Esophagus muscularis mucosa (tissue), 4 donors: ENCODE measurements around the gene HCST. TPM values are rescaled to one million over a fixed set of nuclear protein-coding genes. Genes with fewer than 3 reads are reported as not detected.

Source experiments
- DNase-seq: peaks from one replicate; pipeline ENCODE4 v3.0.0-alpha.2; 2017; ENCODE audit errors: extremely low spot score
- H3K27ac ChIP-seq, 4 donors: fragments of 200-600 bp; sonication (generic); replicated peaks in 1 of 4; 1 replicate in 3 of 4; 2 replicates in 1 of 4; pipeline ENCODE4 v1.5.1; 2016 to 2019; ENCODE audit warnings: mild to moderate bottlenecking in 1 of 4
- H3K27me3 ChIP-seq, 4 donors: fragments of 200-600 bp; sonication (generic); one replicate each; pipeline versions ENCODE4 v1.5.1 to v1.6.0; 2016 to 2019
- H3K36me3 ChIP-seq, 4 donors: fragments of 200-600 bp; sonication (generic); one replicate each; pipeline ENCODE4 v1.5.1; 2016 to 2019
- H3K4me1 ChIP-seq, 4 donors: fragments of 200-600 bp; sonication (generic); one replicate each; pipeline ENCODE4 v1.5.1; 2016 to 2019
- H3K4me3 ChIP-seq, 4 donors: fragments of 200-600 bp; sonication (generic); 1 replicate in 2 of 4; 2 replicates in 2 of 4; pipeline ENCODE4 v1.5.1; 2016 to 2019; ENCODE audit warnings: mild to moderate bottlenecking in 4 of 4, moderate library complexity in 1 of 4
- H3K9me3 ChIP-seq, 4 donors: fragments of 200-600 bp; sonication (generic); 1 replicate in 3 of 4; 2 replicates in 1 of 4; pipeline ENCODE4 v1.5.1; 2016 to 2019
- EP300 ChIP-seq: sonication (generic); formaldehyde crosslinking; IDR thresholded peaks from one replicate; pipeline ENCODE4 v1.6.1; 2017; ENCODE audit warnings: antibody characterized with exemption
- POLR2A ChIP-seq: fragments of 450-650 bp; IDR thresholded peaks from one replicate; pipeline ENCODE4 v1.6.1; 2017; ENCODE audit warnings: antibody characterized with exemption, moderate library complexity, mild to moderate bottlenecking, low read depth
- POLR2AphosphoS5 ChIP-seq, 2 donors: sonication (generic); formaldehyde crosslinking; IDR thresholded peaks; one replicate each; pipeline ENCODE4 v1.6.1; 2017; ENCODE audit warnings: antibody characterized with exemption in 2 of 2
- WGBS: methylation state at CpG from one replicate; pipeline ENCODE4 v1.1.5; 2018; 5-methylcytosine and 5-hydroxymethylcytosine counted together
- intact Hi-C: fragments of 100-400 bp; cut with DNase I; formaldehyde crosslinking; loops from one replicate; pipeline ENCODE4 v1.15.1; 2023
- small RNA-seq, 3 donors: library from RNA; depleted of rRNA; stranded (forward); fragments of <200 nt; gene quantifications; one replicate each; pipeline ENCODE3, GENCODE V24; 2016
- total RNA-seq, 4 donors: library from RNA; depleted of rRNA; stranded (reverse); fragments of >200 nt; gene quantifications; one replicate each; pipeline versions ENCODE4 v1.1.0 to v1.2.1, GENCODE V29; 2016
- TF ChIP-seq, protein P1 (sequence below), 3 experiments: fragments of 200-600 bp in 2 of 3; fragments of 450-650 bp in 1 of 3; sonication (generic) in 2 of 3; IDR thresholded peaks; one replicate each; pipeline ENCODE4 v1.5.1; 2017 to 2019; ENCODE audit warnings: antibody characterized with exemption in 3 of 3, mild to moderate bottlenecking in 2 of 3, moderate library complexity in 1 of 3

HCST gene
- total RNA-seq, 4 donors from 2014 or later = 3.7 to 14.6 TPM; not detected in 2

DNA sequence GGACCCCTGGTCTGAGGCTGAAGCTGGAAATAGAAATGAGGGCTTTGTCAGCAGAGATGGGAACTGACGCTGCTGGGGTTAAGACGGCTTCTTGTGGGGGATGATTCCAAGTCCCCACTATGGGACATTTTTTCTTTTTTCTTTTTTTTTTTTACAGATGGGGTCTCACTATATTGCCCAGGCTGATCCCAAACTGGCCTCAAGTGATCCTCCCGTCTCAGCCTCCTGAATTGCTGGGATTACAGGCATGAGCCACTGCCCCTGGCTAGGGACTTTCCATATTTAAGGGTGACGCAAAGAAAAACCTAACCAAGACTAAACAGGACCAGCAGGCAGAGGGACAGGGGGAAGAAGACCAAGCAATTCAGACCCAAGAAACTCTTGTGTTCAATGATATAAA lies 43.9 kb downstream of the HCST start:
- TF ChIP-seq POLR2AphosphoS5 (IDR thresholded peaks at IDR 0.05) (no peak), EP300 (no peak), POLR2A (no peak)
- TF ChIP-seq, protein P1, sequence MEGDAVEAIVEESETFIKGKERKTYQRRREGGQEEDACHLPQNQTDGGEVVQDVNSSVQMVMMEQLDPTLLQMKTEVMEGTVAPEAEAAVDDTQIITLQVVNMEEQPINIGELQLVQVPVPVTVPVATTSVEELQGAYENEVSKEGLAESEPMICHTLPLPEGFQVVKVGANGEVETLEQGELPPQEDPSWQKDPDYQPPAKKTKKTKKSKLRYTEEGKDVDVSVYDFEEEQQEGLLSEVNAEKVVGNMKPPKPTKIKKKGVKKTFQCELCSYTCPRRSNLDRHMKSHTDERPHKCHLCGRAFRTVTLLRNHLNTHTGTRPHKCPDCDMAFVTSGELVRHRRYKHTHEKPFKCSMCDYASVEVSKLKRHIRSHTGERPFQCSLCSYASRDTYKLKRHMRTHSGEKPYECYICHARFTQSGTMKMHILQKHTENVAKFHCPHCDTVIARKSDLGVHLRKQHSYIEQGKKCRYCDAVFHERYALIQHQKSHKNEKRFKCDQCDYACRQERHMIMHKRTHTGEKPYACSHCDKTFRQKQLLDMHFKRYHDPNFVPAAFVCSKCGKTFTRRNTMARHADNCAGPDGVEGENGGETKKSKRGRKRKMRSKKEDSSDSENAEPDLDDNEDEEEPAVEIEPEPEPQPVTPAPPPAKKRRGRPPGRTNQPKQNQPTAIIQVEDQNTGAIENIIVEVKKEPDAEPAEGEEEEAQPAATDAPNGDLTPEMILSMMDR (IDR thresholded peaks at IDR 0.05) = no peak
- H3K27ac ChIP-seq = no peak overlapping the region
- H3K27me3 ChIP-seq = no peaks in the 10 kb centered on the region
- intact Hi-C loops = no loop called here
- H3K9me3 ChIP-seq = no peaks in the 10 kb centered on the region
- WGBS = 64% methylated on average over 4 of the region's 4 CpGs
- DNase-seq = no peak
- H3K4me3 ChIP-seq = no peak overlapping the region
- H3K4me1 ChIP-seq = peaks cover 0 to 7% (median 0%) of the 10 kb centered on the region in 4 donors
- peaks cover 8 to 37% (median 27%) of the 10 kb centered on the region in 4 donors for H3K36me3 ChIP-seq

DNA sequence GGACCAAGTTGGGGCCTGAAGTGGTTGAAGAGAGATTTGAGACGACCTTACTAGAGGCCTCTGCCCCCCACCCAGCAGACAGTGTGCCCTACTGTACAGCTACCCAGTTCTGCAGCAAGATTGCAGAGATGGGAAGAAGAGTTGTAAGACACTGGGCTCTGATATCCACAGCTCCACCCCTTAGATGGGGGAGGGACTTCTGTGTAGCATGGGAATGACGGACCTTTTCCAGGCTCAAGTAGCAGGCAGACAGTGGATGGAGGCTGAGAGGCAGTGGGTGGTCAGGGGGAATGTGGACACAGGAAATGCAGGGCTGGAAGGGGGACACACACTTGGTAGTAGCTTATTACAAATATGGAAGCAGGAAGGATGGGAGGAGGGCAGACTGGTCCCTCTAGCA lies 46.8 kb downstream of the HCST start:
- no peak overlapping the region for H3K27ac ChIP-seq
- TF ChIP-seq POLR2A (no peak), POLR2AphosphoS5 (IDR thresholded peaks at IDR 0.05) (no peak), EP300 (no peak)
- TF ChIP-seq, protein P1 (IDR thresholded peaks at IDR 0.05) = no peak
- intact Hi-C loops = no loop called here
- H3K4me1 ChIP-seq = peaks cover 0 to 7% (median 0%) of the 10 kb centered on the region in 4 donors
- no peaks in the 10 kb centered on the region for H3K9me3 ChIP-seq
- peaks cover 5 to 12% (median 11%) of the 10 kb centered on the region in 4 donors for H3K36me3 ChIP-seq
- 27% methylated on average over 2 of the region's 2 CpGs for WGBS
- no peak overlapping the region for H3K4me3 ChIP-seq
- DNase-seq = no peak
- peaks cover 0 to 14% (median 0%) of the 10 kb centered on the region in 4 donors for H3K27me3 ChIP-seq

Small RNA genes within 50 kb of the gene (small RNA-seq; reads per million reads assigned to genes)
- 0 reads per million in 3 donors for gene RN7SL402P

Other genes starting within 250 kb of the HCST start
- gene UPK1A, start 236.0 kb upstream of the HCST start, total RNA-seq = not detected
- not detected for gene ZBTB32, start 198.0 kb upstream of the HCST start, total RNA-seq
- gene KMT2B, start 184.5 kb upstream of the HCST start, total RNA-seq = 10 to 100 TPM; 22.0 to 30.6 (median 24.2) TPM
- gene IGFLR1, start 160.1 kb upstream of the HCST start, total RNA-seq = 1 to 10 TPM; 1.7 to 8.1 (median 5.9) TPM
- 10 to 100 TPM in 3 of 4 donors, 1 to 10 TPM in 1; 7.9 to 31.1 (median 20.9) TPM for gene U2AF1L4, start 157.1 kb upstream of the HCST start, total RNA-seq
- 10 to 100 TPM; 27.4 to 48.7 (median 33.8) TPM for gene PSENEN, start 156.9 kb upstream of the HCST start, total RNA-seq
- gene LIN37, start 154.0 kb upstream of the HCST start, total RNA-seq = 10 to 100 TPM; 11.6 to 18.3 (median 15.6) TPM
- gene HSPB6, start 145.5 kb upstream of the HCST start, total RNA-seq = 100 to 1,000 TPM in 2 of 4 donors, 10 to 100 TPM in 2; 64.4 to 146 (median 105) TPM
- 1 to 10 TPM; 5.6 to 8.7 (median 7.1) TPM for gene PROSER3, start 144.4 kb upstream of the HCST start, total RNA-seq
- 10 to 100 TPM in 2 of 4 donors, 1 to 10 TPM in 2; 3.3 to 11.2 (median 7.7) TPM for gene ARHGAP33, start 127.0 kb upstream of the HCST start, total RNA-seq
- not detected for gene PRODH2, start 89.7 kb upstream of the HCST start, total RNA-seq
- not detected for gene NPHS1, start 50.0 kb upstream of the HCST start, total RNA-seq
- not detected for gene KIRREL2, start 45.6 kb upstream of the HCST start, total RNA-seq
- gene APLP1, start 34.0 kb upstream of the HCST start, total RNA-seq = 10 to 100 TPM in 2 of 4 donors, 1 to 10 TPM in 2; 4.6 to 14.6 (median 8.8) TPM
- 1 to 10 TPM; 2.5 to 6.2 (median 5.3) TPM for gene NFKBID, start 2.0 kb upstream of the HCST start, total RNA-seq
- gene TYROBP, start 5.8 kb downstream of the HCST start, total RNA-seq = 100 to 1,000 TPM in 1 of 4 donors, 10 to 100 TPM in 3; 47.1 to 145 (median 50.7) TPM
- 10 to 100 TPM in 3 of 4 donors, 1 to 10 TPM in 1; 7.5 to 22.6 (median 15.3) TPM for gene LRFN3, start 33.8 kb downstream of the HCST start, total RNA-seq
- gene SDHAF1, start 92.7 kb downstream of the HCST start, total RNA-seq = 10 to 100 TPM; 44.0 to 60.3 (median 50.2) TPM
- 1 to 10 TPM in 1 of 4 donors, not detected in 3; 1.3 TPM for gene SYNE4, start 106.3 kb downstream of the HCST start, total RNA-seq
- 10 to 100 TPM; 27.0 to 43.6 (median 35.5) TPM for gene ALKBH6, start 111.7 kb downstream of the HCST start, total RNA-seq
- gene CLIP3, start 130.3 kb downstream of the HCST start, total RNA-seq = 10 to 100 TPM; 39.9 to 73.3 (median 51.4) TPM
- gene THAP8, start 151.8 kb downstream of the HCST start, total RNA-seq = 10 to 100 TPM in 2 of 4 donors, 1 to 10 TPM in 2; 6.3 to 21.3 (median 12.1) TPM
- under 1 TPM in 3 of 4 donors, not detected in 1; 0.26 to 0.52 (median 0.50) TPM for gene WDR62, start 152.4 kb downstream of the HCST start, total RNA-seq
- gene OVOL3, start 208.6 kb downstream of the HCST start, total RNA-seq = not detected
- 100 to 1,000 TPM in 2 of 4 donors, 10 to 100 TPM in 2; 64.8 to 152 (median 85.7) TPM for gene POLR2I, start 212.3 kb downstream of the HCST start, total RNA-seq
- 100 to 1,000 TPM; 164 to 230 (median 192) TPM for gene TBCB, start 212.9 kb downstream of the HCST start, total RNA-seq
- 100 to 1,000 TPM; 212 to 245 (median 229) TPM for gene CAPNS1, start 237.5 kb downstream of the HCST start, total RNA-seq
- 100 to 1,000 TPM in 2 of 4 donors, 10 to 100 TPM in 2; 65.8 to 231 (median 101) TPM for gene COX7A1, start 249.9 kb downstream of the HCST start, total RNA-seq